Keratinocyte (primary cell): ENCODE measurements around the gene ITGB1BP1. TPM values are rescaled to one million over a fixed set of nuclear protein-coding genes. Genes with fewer than 3 reads are reported as not detected.

Experiments used
- DNase-seq: peaks from one replicate; pipeline ENCODE4 v3.0.0-alpha.2; 2011; ENCODE audit warnings: low read depth, missing footprints, low spot score
- FAIRE-seq: peaks from 2 replicates; lab custom pipeline; 2011; peaks lifted over from hg19 to GRCh38; lab: Jason Lieb, UNC
- H2AFZ ChIP-seq: 2 replicates; pipeline ENCODE4 v1.6.0; 2012; ENCODE audit warnings: low read length, control low read depth, inconsistent platforms; ENCODE audit not compliant: control insufficient read depth
- H3K27ac ChIP-seq: 2 replicates; pipeline ENCODE4 v1.5.1; 2011; ENCODE audit warnings: low read length; ENCODE audit not compliant: control insufficient read depth, insufficient read depth
- H3K27me3 ChIP-seq: 3 replicates; pipeline ENCODE4 v1.6.0; 2011; ENCODE audit warnings: low read length; ENCODE audit not compliant: control insufficient read depth, insufficient read depth; ENCODE audit errors: extremely low read depth
- H3K36me3 ChIP-seq, 2 experiments: 2 replicates in 1 of 2; 3 replicates in 1 of 2; pipeline ENCODE4 v1.5.1; 2011; ENCODE audit warnings: low read length in 2 of 2, mild to moderate bottlenecking in 1 of 2; ENCODE audit not compliant: control insufficient read depth in 2 of 2, insufficient read depth in 2 of 2; ENCODE audit errors: extremely low read depth in 1 of 2
- H3K4me1 ChIP-seq: 3 replicates; pipeline ENCODE4 v1.5.1; 2011; ENCODE audit warnings: low read length; ENCODE audit not compliant: control insufficient read depth, insufficient read depth; ENCODE audit errors: extremely low read depth
- H3K4me2 ChIP-seq: 3 replicates; pipeline ENCODE4 v1.6.0; 2011; ENCODE audit warnings: low read depth, low read length; ENCODE audit not compliant: control insufficient read depth, insufficient read depth; ENCODE audit errors: extremely low read depth
- H3K4me3 ChIP-seq, 3 experiments: fragments of 200-600 bp in 1 of 3; sonication (generic) in 1 of 3; 2 replicates in 2 of 3; 3 replicates in 1 of 3; pipeline ENCODE4 v1.5.1; 2011 to 2016; ENCODE audit warnings: low read length in 3 of 3, mild to moderate bottlenecking in 3 of 3, control low read depth in 2 of 3, inconsistent platforms in 1 of 3, low read depth in 1 of 3, mixed read lengths in 1 of 3, mixed run types in 1 of 3, moderate library complexity in 1 of 3; ENCODE audit not compliant: control insufficient read depth in 2 of 3, insufficient read depth in 2 of 3; ENCODE audit errors: extremely low read depth in 1 of 3
- H3K79me2 ChIP-seq: 2 replicates; pipeline ENCODE4 v1.6.0; 2012; ENCODE audit warnings: low read length; ENCODE audit not compliant: control insufficient read depth, insufficient read depth
- H3K9ac ChIP-seq: 3 replicates; pipeline ENCODE4 v1.6.0; 2011; ENCODE audit warnings: low read length; ENCODE audit not compliant: control insufficient read depth, insufficient read depth; ENCODE audit errors: extremely low read depth
- H3K9me1 ChIP-seq: 3 replicates; pipeline ENCODE4 v1.6.0; 2011; ENCODE audit warnings: low read length; ENCODE audit not compliant: control insufficient read depth, insufficient read depth; ENCODE audit errors: extremely low read depth
- H3K9me3 ChIP-seq: 2 replicates; pipeline ENCODE4 v1.5.1; 2012; ENCODE audit warnings: low read depth, low read length; ENCODE audit not compliant: control insufficient read depth
- H4K20me1 ChIP-seq: 3 replicates; pipeline ENCODE4 v1.6.0; 2011; ENCODE audit warnings: low read length; ENCODE audit not compliant: control insufficient read depth, insufficient read depth; ENCODE audit errors: extremely low read depth
- EZH2 ChIP-seq: IDR thresholded peaks from one replicate; pipeline ENCODE4 v1.6.1; 2012; ENCODE audit warnings: inconsistent platforms, mild to moderate bottlenecking, low read length, moderate library complexity
- dilution Hi-C: fragments of 300-500 bp; cut with MboI; formaldehyde crosslinking; loops from one replicate; pipeline ENCODE4 v1.7.0; 2020; ENCODE audit warnings: low sequenced_read_pairs; ENCODE audit not compliant: extremely low pct_ligation_motif_present
- polyA plus RNA-seq, 5 experiments: library from polyadenylated mRNA; depleted of rRNA in 3 of 5; stranded (reverse) in 3 of 5; stranded (forward) in 1 of 5; unstranded in 1 of 5; fragments of >200 nt; gene quantifications; 1 replicate in 1 of 5; 2 replicates in 3 of 5; 3 replicates in 1 of 5; pipeline versions ENCODE4 v1.2.1 to v1.2.3, GENCODE V29; 2011 to 2012; ENCODE audit warnings: missing spikeins in 2 of 5, low read depth in 1 of 5, low replicate concordance in 1 of 5
- TF ChIP-seq, protein P1 (sequence below), 3 experiments: IDR thresholded peaks in 1 of 3; conservative IDR thresholded peaks in 1 of 3; optimal IDR thresholded peaks in 1 of 3; 2 replicates in 2 of 3; 3 replicates in 1 of 3; pipeline versions ENCODE3 to v1.5.1; 2011; ENCODE audit warnings: low read length in 3 of 3, mild to moderate bottlenecking in 3 of 3, moderate library complexity in 2 of 3, control low read depth in 1 of 3, inconsistent platforms in 1 of 3; ENCODE audit not compliant: insufficient read depth in 2 of 3; ENCODE audit errors: extremely low read depth in 1 of 3

Gene ITGB1BP1
- polyA plus RNA-seq, 1 donor (not counting 4 experiments of a cell fraction or from before 2014, with no cell fraction given) = 169 TPM

DNA sequence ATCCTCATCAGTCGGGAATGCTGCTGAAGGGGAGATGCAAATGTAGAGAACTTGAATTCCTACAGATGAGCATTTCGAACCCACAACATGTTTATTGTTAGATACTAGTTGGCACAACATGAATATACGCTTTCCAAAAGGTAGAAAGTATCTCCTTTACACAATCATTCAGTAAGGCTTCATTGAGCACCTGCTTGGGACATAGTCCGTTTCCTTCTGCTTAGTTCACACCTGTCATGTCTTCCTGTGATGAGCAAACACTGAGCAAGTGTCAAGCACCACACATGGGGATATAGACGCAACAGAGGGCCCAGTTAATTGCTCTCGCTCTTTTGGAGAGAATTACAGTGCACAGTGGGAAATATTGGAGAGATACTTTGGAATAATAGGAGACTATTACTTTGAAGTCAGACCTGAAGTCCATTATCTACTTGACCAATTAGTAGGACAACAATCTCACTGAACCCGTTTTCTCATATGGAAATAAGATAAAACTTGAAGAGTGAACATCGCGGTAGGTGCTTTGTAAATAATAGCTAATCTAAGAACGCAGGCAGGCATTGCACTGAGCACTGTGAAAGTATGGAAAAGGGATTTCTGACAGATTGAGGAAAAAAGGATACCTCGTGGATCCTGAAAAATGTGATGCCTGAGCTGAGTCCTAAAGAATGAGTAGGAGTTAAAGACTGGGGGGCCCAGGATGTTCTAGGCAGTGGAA is 1.3 kb upstream of the ITGB1BP1 start:
- Histone ChIP-seq H3K9me1 (peaks cover 2% of the 10 kb centered on the region), H3K9ac (peak overlapping the region; percentile 97), H3K4me1 (peaks cover 20% of the 10 kb centered on the region), H3K4me3 (peak overlapping the region; percentile 86 to 98 (median 87)), H3K79me2 (peaks cover 55% of the 10 kb centered on the region), H3K4me2 (peak overlapping the region; percentile 80), H3K9me3 (no peaks in the 10 kb centered on the region), H4K20me1 (peaks cover 2% of the 10 kb centered on the region), H3K27ac (peak overlapping the region; percentile 93), H3K27me3 (no peaks in the 10 kb centered on the region), H3K36me3 (peaks cover 1 to 6% of the 10 kb centered on the region in 2 experiments), H2AFZ (peak overlapping the region; percentile 99)
- dilution Hi-C loops = no loop called here
- DNase-seq = no peak
- TF ChIP-seq EZH2 = no peak
- TF ChIP-seq, protein P1, sequence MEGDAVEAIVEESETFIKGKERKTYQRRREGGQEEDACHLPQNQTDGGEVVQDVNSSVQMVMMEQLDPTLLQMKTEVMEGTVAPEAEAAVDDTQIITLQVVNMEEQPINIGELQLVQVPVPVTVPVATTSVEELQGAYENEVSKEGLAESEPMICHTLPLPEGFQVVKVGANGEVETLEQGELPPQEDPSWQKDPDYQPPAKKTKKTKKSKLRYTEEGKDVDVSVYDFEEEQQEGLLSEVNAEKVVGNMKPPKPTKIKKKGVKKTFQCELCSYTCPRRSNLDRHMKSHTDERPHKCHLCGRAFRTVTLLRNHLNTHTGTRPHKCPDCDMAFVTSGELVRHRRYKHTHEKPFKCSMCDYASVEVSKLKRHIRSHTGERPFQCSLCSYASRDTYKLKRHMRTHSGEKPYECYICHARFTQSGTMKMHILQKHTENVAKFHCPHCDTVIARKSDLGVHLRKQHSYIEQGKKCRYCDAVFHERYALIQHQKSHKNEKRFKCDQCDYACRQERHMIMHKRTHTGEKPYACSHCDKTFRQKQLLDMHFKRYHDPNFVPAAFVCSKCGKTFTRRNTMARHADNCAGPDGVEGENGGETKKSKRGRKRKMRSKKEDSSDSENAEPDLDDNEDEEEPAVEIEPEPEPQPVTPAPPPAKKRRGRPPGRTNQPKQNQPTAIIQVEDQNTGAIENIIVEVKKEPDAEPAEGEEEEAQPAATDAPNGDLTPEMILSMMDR (optimal IDR thresholded peaks at IDR 0.05 in 1 of 3, IDR thresholded peaks at IDR 0.05 in 1 of 3, conservative IDR thresholded peaks at IDR 0.05 in 1 of 3; ENCODE audit: extremely low read depth in 1 of 3, insufficient read depth in 2 of 3, low read length in 3 of 3) = no peak
- FAIRE-seq = no peak

GRCh38 chr2:9423922-9424272 is 569 bp upstream of the ITGB1BP1 start:
- Histone ChIP-seq H2AFZ (peak overlapping the region; percentile 99), H3K36me3 (peaks cover 1 to 5% of the 10 kb centered on the region in 2 experiments), H3K4me2 (peak overlapping the region; percentile 80), H4K20me1 (peaks cover 2% of the 10 kb centered on the region), H3K79me2 (peaks cover 60% of the 10 kb centered on the region), H3K9me1 (peaks cover 2% of the 10 kb centered on the region), H3K4me3 (peak overlapping the region; percentile 86 to 98 (median 87)), H3K27me3 (no peaks in the 10 kb centered on the region), H3K9ac (peak overlapping the region; percentile 97), H3K4me1 (peaks cover 19% of the 10 kb centered on the region), H3K27ac (peak overlapping the region; percentile 93), H3K9me3 (no peaks in the 10 kb centered on the region)
- dilution Hi-C loops = no loop called here
- TF ChIP-seq, protein P1 (optimal IDR thresholded peaks at IDR 0.05 in 1 of 3, IDR thresholded peaks at IDR 0.05 in 1 of 3, conservative IDR thresholded peaks at IDR 0.05 in 1 of 3; ENCODE audit: extremely low read depth in 1 of 3, insufficient read depth in 2 of 3, low read length in 3 of 3) = no peak
- no peak for TF ChIP-seq EZH2
- FAIRE-seq (no peak), DNase-seq (no peak)
